ENCODE measurements around the gene KRT7. TPM values are rescaled to one million over a fixed set of nuclear protein-coding genes. Genes with fewer than 3 reads are reported as not detected.

Gene KRT7
- 5.2 and 118 TPM in 2 replicates for total RNA-seq

DNA sequence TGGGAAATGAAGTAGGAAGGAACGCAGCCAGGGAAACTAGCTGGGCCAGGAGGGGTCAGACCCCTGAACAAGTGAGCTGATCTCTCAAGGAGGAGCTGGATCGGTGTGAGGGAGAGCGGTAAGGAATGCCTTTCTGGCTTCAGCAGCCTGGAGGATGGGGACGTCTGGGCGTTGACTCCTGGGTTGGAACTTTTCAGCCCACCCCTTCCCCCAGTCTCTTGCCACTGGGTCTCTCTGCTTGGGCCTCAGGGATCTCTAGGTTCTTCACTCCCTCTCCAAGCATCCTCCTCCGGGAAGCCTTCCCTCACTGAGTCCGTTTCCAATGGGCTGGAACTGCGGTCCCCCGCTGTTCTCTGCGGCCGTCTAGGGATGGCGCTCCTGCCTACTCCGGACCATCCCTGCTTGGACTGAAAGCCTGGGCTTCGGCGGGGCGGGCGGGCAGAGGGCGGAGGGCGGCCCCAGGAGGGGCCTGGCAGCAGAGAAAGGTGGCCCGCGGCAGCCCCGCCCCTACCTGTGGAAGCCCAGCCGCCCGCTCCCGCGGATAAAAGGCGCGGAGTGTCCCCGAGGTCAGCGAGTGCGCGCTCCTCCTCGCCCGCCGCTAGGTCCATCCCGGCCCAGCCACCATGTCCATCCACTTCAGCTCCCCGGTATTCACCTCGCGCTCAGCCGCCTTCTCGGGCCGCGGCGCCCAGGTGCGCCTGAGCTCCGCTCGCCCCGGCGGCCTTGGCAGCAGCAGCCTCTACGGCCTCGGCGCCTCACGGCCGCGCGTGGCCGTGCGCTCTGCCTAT is at the start of gene KRT7:
Gene KRT7 (plus strand): TSS at position 570 of the 788 bp plus-strand sequence. CDS start 54 bp downstream, at position 624.

DNA sequence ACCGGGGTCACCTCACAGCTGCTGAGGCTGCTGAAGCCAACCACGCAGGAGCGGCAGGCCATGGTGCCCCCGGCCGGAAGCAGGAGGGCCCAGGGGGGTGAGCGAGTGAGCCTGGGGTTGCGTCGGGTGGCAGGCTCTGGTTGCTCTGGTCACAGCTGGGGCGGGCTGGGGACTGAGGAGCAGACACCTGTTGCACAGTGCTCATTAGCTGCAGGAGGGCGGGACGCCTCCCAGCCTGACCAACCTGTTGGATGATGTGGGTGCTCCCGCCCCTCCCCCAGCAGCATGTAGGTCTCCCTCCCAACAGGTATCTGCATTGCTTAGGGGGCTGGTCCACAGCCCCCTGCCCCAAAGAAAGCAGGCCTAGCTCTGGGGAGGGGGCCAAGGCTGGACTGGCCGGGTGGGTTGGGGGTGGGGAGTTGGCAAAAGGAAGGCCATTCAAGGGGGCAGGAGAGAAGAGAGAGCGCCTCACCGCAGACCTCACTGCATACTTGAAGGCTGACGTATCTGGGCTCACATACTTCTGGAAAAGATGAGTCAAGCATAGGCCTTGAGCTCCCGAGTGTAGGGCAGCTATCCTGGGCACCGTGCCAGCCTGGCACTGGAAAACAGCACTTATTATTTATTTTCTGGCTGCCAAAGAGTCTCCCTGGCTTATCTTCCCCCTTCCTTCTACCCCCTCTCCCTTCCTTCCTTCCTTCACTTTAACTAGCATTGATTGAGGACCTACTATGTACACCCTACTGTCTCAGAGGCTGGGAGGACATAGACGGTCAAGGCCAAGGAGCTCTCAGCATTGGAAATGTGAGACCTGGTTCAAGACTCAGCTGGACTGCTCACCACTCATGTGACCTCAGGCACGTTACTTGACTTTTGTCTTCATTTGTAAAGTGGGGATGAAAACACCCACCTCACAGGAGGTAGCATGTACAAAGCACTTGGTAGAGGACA is 40.9 kb upstream of the KRT7 start, which contains the start of gene KRT80:
Gene KRT80 (minus strand): TSS at position 174 of the 951 bp plus-strand sequence. CDS start 112 bp downstream, at position 62.

DNA sequence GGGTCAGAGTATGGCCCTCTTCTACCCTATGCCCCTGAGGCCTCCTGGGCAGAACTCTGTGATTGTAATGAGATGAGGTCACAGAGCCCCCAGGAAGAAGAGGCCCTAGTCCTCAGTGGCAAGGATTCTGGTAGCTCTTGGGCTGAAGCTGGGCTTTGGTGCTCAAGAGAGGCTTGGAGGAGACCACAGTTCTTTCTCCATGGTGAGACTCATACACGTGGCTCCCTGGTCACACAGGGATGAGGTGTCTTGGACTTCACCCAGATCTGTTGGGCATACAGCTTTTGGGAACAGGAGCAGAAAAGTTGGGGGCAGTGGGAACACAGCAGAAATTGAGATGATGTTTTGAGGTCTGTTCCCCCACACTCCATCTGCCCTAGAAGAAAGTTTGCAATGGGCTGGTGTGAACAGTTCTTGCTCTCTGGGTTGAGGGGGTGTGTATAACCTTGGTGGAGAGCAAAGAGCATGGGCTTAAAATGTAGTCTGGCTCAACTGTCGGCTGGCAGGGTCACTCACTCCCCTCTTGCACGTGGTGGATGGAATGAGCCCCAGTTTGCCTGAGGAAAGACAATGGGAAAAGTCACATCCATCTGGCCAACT is 41.6 kb downstream of the KRT7 start, which contains the start of gene KRT86:
Gene KRT86 (plus strand): TSS at position 125 of the 600 bp plus-strand sequence. CDS start 27,272 bp downstream, outside the sequence.

DNA sequence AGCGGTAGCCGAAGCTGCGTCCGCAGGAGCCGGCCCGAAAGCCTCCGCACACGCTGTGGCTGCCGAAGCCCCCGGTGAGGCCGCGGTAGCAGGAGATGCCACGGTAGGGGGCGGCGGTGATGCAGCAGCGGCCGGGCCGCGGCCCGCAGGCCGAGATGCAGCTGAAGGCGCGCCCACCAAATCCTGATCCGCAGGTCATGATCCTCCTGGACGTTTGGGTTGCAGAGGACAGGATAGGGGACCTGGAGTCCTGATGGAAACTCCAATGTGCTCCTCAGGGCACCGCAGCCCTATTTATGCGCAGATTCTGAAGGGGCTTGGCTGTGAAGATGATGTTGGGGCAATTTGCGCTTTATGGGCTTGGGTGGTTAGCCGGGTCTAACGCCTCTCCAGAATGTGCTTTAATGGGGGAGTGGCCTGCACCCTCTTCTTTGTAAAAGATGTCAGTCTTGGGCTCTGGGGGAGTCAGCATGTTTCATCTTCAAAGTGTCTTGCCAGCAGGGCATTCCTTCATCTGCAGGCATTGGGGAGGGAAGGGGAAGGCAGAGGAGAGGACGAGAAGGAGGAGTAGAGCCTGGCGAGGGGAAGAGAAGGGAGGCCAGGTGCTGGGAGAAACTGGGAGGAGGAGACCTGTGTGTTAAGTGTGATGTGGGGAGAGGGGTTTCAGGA is 58.4 kb downstream of the KRT7 start, which contains the start of gene KRT81:
Gene KRT81 (minus strand): TSS at position 268 of the 669 bp plus-strand sequence. CDS start 69 bp downstream, at position 199.

Other genes starting within 250 kb of the KRT7 start
- 17.9 and 18.8 TPM in 2 replicates for gene TAMALIN, start 226.3 kb upstream of the KRT7 start, total RNA-seq
- gene NR4A1, start 181.8 kb upstream of the KRT7 start, total RNA-seq: 8.6 and 21.1 TPM in 2 replicates
- 53.8 and 61.4 TPM in 2 replicates for gene ATG101, start 163.3 kb upstream of the KRT7 start, total RNA-seq
- 2.0 TPM in 1 of 2 replicates, not detected in the other for gene SMIM41, start 153.5 kb upstream of the KRT7 start, total RNA-seq
- 0.09 and 0.35 TPM in 2 replicates for gene KRT80, start 41.2 kb upstream of the KRT7 start, total RNA-seq
- gene KRT86, start 41.4 kb downstream of the KRT7 start, total RNA-seq: under 0.01 TPM in 1 of 2 replicates, not detected in the other
- not detected in 2 replicates for gene KRT81, start 58.3 kb downstream of the KRT7 start, total RNA-seq
- not detected in 2 replicates for gene KRT83, start 88.2 kb downstream of the KRT7 start, total RNA-seq
- gene KRT85, start 134.2 kb downstream of the KRT7 start, total RNA-seq: not detected in 2 replicates
- 0.09 TPM in 1 of 2 replicates, not detected in the other for gene KRT84, start 152.4 kb downstream of the KRT7 start, total RNA-seq
- gene KRT82, start 173.1 kb downstream of the KRT7 start, total RNA-seq: not detected in 2 replicates
- gene KRT75, start 201.1 kb downstream of the KRT7 start, total RNA-seq: not detected in 2 replicates
- gene KRT6B, start 218.9 kb downstream of the KRT7 start, total RNA-seq: not detected in 2 replicates
- not detected in 2 replicates for gene KRT6C, start 240.6 kb downstream of the KRT7 start, total RNA-seq